ENCODE results near the gene GREM1. TPM values are rescaled to one million over a fixed set of nuclear protein-coding genes. Genes with fewer than 3 reads are reported as not detected.

GREM1 gene
- total and polyA plus RNA-seq, 2 donors (not counting 3 experiments of a cell fraction or from before 2014, with no cell fraction given): not detected

DNA sequence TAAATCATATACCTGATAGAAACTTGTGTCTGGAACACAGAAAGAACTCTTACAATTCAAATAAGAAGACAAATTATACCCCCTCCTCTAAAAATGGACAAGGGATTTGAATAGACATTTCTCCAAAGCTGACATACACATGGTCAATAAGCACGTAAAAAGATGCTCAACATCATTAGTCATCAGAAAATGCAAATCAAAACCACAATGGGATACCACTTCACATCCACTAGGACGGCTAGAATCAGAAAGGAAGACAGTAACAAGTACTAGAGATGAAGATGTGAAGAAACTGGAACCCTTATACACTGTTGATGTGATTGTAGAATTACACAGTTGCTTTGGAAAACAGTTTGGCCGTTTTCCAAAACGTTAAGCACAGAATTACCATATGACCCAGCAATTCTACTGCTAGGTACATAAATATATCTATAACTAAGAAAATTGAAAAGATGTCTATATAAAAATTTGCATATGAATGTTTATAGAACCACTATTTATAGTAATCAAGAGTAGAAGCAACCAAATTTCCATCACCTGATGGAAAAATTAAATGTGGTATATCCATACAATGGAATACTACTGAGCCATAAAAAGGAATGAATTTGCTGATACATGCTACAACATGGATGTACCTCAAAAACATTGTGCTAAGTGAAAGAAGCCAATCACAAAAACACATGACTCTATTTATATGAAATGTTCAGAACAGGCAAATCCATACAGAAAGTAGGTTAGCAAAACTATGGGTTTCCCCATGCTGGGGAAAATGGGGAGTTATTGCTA is 60.8 kb downstream of the GREM1 start:
- Histone ChIP-seq H3K4me3 (replicated peaks in 1 of 3; ENCODE audit: insufficient read depth in 1 of 3, low read depth in 1 of 3, low read length in 3 of 3) (no peak overlapping the region), H3K27ac (ENCODE audit: insufficient read depth, low read depth, low read length) (no peak overlapping the region), H2AFZ (ENCODE audit: low read depth, low read length) (no peak overlapping the region), H3K4me2 (ENCODE audit: insufficient read depth, low read length) (no peak overlapping the region), H4K20me1 (replicated peaks; ENCODE audit: control insufficient read depth, extremely low read depth, insufficient read depth, low read length) (no peaks in the 10 kb centered on the region), H3K36me3 (ENCODE audit: control insufficient read depth in 2 of 2, extremely low read depth in 1 of 2, insufficient read depth in 2 of 2, low read length in 2 of 2) (no peaks in the 10 kb centered on the region), H3K9me3 (replicated peaks; ENCODE audit: control insufficient read depth, insufficient read depth, low read length) (no peaks in the 10 kb centered on the region), H3K79me2 (ENCODE audit: control insufficient read depth, insufficient read depth, low read length) (no peaks in the 10 kb centered on the region), H3K4me1 (ENCODE audit: control insufficient read depth, extremely low read depth, insufficient read depth, low read length) (peaks cover 14% of the 10 kb centered on the region), H3K9ac (replicated peaks; ENCODE audit: extremely low read depth, insufficient read depth, low read length) (no peak overlapping the region), H3K27me3 (ENCODE audit: control insufficient read depth in 2 of 2, insufficient read depth in 2 of 2, low read length in 2 of 2) (no peaks in the 10 kb centered on the region), H3K9me1 (replicated peaks; ENCODE audit: control insufficient read depth, extremely low read depth, insufficient read depth, low read length) (no peaks in the 10 kb centered on the region)
- no peak for FAIRE-seq
- TF ChIP-seq FOS (IDR thresholded peaks at IDR 0.05; ENCODE audit: borderline replicate concordance, insufficient read depth, low read length) (no peak), EZH2 (IDR thresholded peaks at IDR 0.05; ENCODE audit: borderline replicate concordance, low read depth, low read length, severe bottlenecking) (no peak)
- TF ChIP-seq, protein P1, sequence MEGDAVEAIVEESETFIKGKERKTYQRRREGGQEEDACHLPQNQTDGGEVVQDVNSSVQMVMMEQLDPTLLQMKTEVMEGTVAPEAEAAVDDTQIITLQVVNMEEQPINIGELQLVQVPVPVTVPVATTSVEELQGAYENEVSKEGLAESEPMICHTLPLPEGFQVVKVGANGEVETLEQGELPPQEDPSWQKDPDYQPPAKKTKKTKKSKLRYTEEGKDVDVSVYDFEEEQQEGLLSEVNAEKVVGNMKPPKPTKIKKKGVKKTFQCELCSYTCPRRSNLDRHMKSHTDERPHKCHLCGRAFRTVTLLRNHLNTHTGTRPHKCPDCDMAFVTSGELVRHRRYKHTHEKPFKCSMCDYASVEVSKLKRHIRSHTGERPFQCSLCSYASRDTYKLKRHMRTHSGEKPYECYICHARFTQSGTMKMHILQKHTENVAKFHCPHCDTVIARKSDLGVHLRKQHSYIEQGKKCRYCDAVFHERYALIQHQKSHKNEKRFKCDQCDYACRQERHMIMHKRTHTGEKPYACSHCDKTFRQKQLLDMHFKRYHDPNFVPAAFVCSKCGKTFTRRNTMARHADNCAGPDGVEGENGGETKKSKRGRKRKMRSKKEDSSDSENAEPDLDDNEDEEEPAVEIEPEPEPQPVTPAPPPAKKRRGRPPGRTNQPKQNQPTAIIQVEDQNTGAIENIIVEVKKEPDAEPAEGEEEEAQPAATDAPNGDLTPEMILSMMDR (IDR thresholded peaks at IDR 0.05; ENCODE audit: extremely low read depth in 1 of 2, insufficient read depth in 1 of 2, low read depth in 1 of 2, low read length in 2 of 2): no peak
- no peak for DNase-seq (ENCODE audit: low read depth, low spot score)
- no TSS peak for BruUV-seq (replicated peaks)
- ChIA-PET POLR2A (no interaction called here), CTCF (no interaction called here)
- dilution Hi-C loops (cut with MboI; ENCODE audit: extremely low pct_ligation_motif_present, low sequenced_read_pairs): no loop called here
- intact Hi-C loops (cut with micrococcal nuclease): no loop called here

DNA sequence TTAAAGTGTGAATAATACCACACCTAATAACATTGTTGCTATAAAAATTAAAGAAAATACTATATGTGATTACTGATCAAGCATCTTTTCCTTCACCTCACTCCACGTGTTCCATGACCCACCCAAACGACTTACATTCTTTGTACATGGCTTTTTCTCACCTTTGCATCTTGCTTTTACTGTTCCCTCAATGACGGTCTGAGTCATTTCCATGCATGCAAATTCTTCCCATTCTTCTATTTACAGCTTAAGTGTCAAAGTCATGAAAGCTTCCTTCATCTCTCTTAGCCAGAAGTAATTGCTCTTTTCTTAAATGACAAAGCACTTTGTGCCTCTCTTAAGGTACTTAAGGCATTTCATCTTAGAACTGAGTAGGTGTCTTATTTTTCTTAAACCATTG is 64.0 kb downstream of the GREM1 start:
- H3K9me3 ChIP-seq (replicated peaks; ENCODE audit: control insufficient read depth, insufficient read depth, low read length): no peaks in the 10 kb centered on the region
- intact Hi-C loops (cut with micrococcal nuclease): no loop called here

More for the DNA sequence above, 64.0 kb downstream of the GREM1 start:
- Histone ChIP-seq H4K20me1 (replicated peaks; ENCODE audit: control insufficient read depth, extremely low read depth, insufficient read depth, low read length) (no peaks in the 10 kb centered on the region), H3K36me3 (ENCODE audit: control insufficient read depth in 2 of 2, extremely low read depth in 1 of 2, insufficient read depth in 2 of 2, low read length in 2 of 2) (no peaks in the 10 kb centered on the region), H3K4me2 (ENCODE audit: insufficient read depth, low read length) (peak overlapping the region; percentile 17), H3K9me1 (replicated peaks; ENCODE audit: control insufficient read depth, extremely low read depth, insufficient read depth, low read length) (no peaks in the 10 kb centered on the region), H3K9ac (replicated peaks; ENCODE audit: extremely low read depth, insufficient read depth, low read length) (no peak overlapping the region), H2AFZ (ENCODE audit: low read depth, low read length) (no peak overlapping the region), H3K4me3 (replicated peaks in 1 of 3; ENCODE audit: insufficient read depth in 1 of 3, low read depth in 1 of 3, low read length in 3 of 3) (no peak overlapping the region), H3K27ac (ENCODE audit: insufficient read depth, low read depth, low read length) (no peak overlapping the region), H3K4me1 (ENCODE audit: control insufficient read depth, extremely low read depth, insufficient read depth, low read length) (peaks cover 14% of the 10 kb centered on the region), H3K27me3 (ENCODE audit: control insufficient read depth in 2 of 2, insufficient read depth in 2 of 2, low read length in 2 of 2) (no peaks in the 10 kb centered on the region), H3K79me2 (ENCODE audit: control insufficient read depth, insufficient read depth, low read length) (no peaks in the 10 kb centered on the region)
- ChIA-PET POLR2A (no interaction called here), CTCF (interaction anchor here (1.0 to 2.9 kb wide), 7 partner anchors 16 to 155 kb away, joined by 3 to 12 read pairs (median 3); no protein-coding TSS in a partner anchor)
- no peak for TF ChIP-seq EZH2 (IDR thresholded peaks at IDR 0.05; ENCODE audit: borderline replicate concordance, low read depth, low read length, severe bottlenecking)
- peak; percentile 69 for TF ChIP-seq FOS (IDR thresholded peaks at IDR 0.05; ENCODE audit: borderline replicate concordance, insufficient read depth, low read length)
- dilution Hi-C loops (cut with MboI; ENCODE audit: extremely low pct_ligation_motif_present, low sequenced_read_pairs): no loop called here
- no TSS peak for BruUV-seq (replicated peaks)
- DNase-seq (ENCODE audit: low read depth, low spot score): peak; percentile 17
- FAIRE-seq: peak; percentile 52

Measured in endothelial cell of umbilical vein (primary cell).